MM.1S (cell line): ENCODE measurements around the gene FOXL3.

Experiments used
- DNase-seq: peaks from one replicate; pipeline ENCODE4 v3.0.0-alpha.2; 2015
- H2AFZ ChIP-seq: fragments of 300-600 bp; sonication (generic); 2 replicates; pipeline ENCODE4 v1.6.0; 2016; ENCODE audit warnings: antibody characterized with exemption, low read length
- H3F3A ChIP-seq: fragments of 300-600 bp; sonication (generic); 2 replicates; pipeline ENCODE4 v1.6.1; 2016; ENCODE audit warnings: mild to moderate bottlenecking, antibody characterized with exemption, low read length, moderate library complexity, mixed read lengths; ENCODE audit not compliant: insufficient read depth
- H3K27ac ChIP-seq: fragments of 300-600 bp; sonication (generic); 2 replicates; pipeline ENCODE4 v1.5.1; 2016; ENCODE audit warnings: mild to moderate bottlenecking, low read length
- H3K27me3 ChIP-seq: fragments of 300-600 bp; sonication (generic); replicated peaks from 2 replicates; pipeline ENCODE4 v1.6.0; 2016; ENCODE audit warnings: low read length; ENCODE audit not compliant: insufficient read depth
- H3K36me3 ChIP-seq: fragments of 300-600 bp; sonication (generic); replicated peaks from 2 replicates; pipeline ENCODE4 v1.6.1; 2016; ENCODE audit warnings: mild to moderate bottlenecking, low read length, mixed read lengths; ENCODE audit not compliant: insufficient read depth
- H3K4me1 ChIP-seq: fragments of 300-600 bp; sonication (generic); 2 replicates; pipeline ENCODE4 v1.6.1; 2016; ENCODE audit warnings: low read length, mixed read lengths
- H3K4me2 ChIP-seq: fragments of 300-600 bp; sonication (generic); 2 replicates; pipeline ENCODE4 v1.6.0; 2016; ENCODE audit warnings: low read depth, low read length
- H3K4me3 ChIP-seq: fragments of 300-600 bp; sonication (generic); 2 replicates; pipeline ENCODE4 v1.5.1; 2016; ENCODE audit warnings: low read length, mixed read lengths
- H3K79me2 ChIP-seq: fragments of 300-600 bp; sonication (generic); 2 replicates; pipeline ENCODE4 v1.6.1; 2016; ENCODE audit warnings: mixed run types, low read length, mixed read lengths
- H3K9ac ChIP-seq: fragments of 300-600 bp; sonication (generic); 2 replicates; pipeline ENCODE4 v1.6.1; 2016; ENCODE audit warnings: low read length, mixed read lengths
- H3K9me2 ChIP-seq: fragments of 300-600 bp; sonication (generic); replicated peaks from 2 replicates; pipeline ENCODE4 v1.6.1; 2016; ENCODE audit warnings: mild to moderate bottlenecking, low read length, mixed read lengths; ENCODE audit not compliant: insufficient read depth
- H3K9me3 ChIP-seq: fragments of 300-600 bp; sonication (generic); replicated peaks from 2 replicates; pipeline ENCODE4 v1.6.1; 2016; ENCODE audit warnings: mild to moderate bottlenecking, low read length, mixed read lengths; ENCODE audit not compliant: insufficient read depth
- H4K20me1 ChIP-seq: fragments of 300-600 bp; sonication (generic); 2 replicates; pipeline ENCODE4 v1.6.1; 2016; ENCODE audit warnings: mild to moderate bottlenecking, low read length, moderate library complexity, mixed read lengths; ENCODE audit not compliant: insufficient read depth
- EZH2 ChIP-seq: fragments of 300-600 bp; sonication (generic); optimal IDR thresholded peaks from 2 replicates; pipeline ENCODE3; 2017; ENCODE audit warnings: low read depth, mild to moderate bottlenecking, antibody characterized with exemption, low read length, mixed read lengths
- EZH2phosphoT487 ChIP-seq: fragments of 300-600 bp; sonication (generic); IDR thresholded peaks from 2 replicates; pipeline ENCODE4 v1.6.1; 2018; ENCODE audit warnings: antibody characterized with exemption, low read length
- TF ChIP-seq, protein P1 (sequence below): fragments of 300-600 bp; sonication (generic); IDR thresholded peaks from 2 replicates; pipeline ENCODE4 v1.5.1; 2016; ENCODE audit warnings: antibody characterized with exemption, low read length, mixed read lengths

Gene FOXL3

DNA sequence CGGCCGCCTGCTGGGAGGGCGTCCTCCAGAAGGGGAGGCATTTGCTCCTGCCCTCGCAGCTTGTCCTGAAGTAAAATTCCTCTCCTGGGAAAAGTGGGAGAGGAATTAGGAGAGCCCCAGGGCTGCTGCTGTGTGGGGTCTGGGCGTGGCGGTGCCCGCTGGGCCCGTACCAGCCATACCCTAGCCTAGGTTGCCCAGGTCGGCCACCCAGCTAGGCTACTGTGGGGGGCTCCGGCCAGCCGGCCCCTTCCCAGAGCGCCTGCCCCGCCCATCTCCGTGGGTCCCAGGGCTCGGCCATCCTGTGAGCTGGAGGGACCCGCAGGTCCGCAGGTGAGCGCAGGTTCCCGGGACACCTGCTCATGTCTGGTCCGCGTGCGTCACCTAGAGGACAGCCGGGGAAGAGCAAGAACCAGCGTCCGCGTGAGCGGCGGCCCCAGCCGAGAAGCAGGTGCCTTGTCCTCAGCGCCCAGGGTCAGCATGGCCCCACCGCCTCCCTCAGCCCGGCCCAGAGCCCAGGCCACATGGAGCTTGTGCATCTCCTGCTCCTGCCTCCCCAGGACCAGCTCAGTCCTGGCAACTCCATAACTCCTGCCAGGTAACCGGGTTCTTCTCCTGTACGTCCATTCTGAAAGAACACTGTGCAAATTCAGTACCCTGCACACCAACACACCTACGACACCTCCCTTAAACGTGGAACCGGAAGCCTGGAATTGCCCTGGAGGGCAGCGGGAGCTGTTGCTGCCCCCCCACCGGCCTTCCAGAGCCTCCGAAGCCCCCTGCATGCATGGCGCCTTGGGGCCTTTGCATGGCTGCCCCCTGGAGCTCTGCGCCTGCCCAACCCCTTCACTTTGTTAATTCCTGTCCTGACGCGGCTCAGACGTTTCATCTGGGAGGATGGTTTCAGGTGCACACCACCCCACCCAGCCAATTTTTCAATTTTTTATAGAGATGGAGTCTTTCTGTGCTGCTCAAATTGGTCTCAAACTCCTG is 22.8 kb upstream of the FOXL3 start:
- DNase-seq = no peak
- Histone ChIP-seq H3K9me2 (no peaks in the 10 kb centered on the region), H3K27ac (no peak overlapping the region), H3K36me3 (no peaks in the 10 kb centered on the region), H3F3A (no peaks in the 10 kb centered on the region), H3K4me1 (no peaks in the 10 kb centered on the region), H3K4me2 (no peak overlapping the region), H2AFZ (no peak overlapping the region), H3K9ac (no peak overlapping the region), H3K9me3 (no peaks in the 10 kb centered on the region), H4K20me1 (no peaks in the 10 kb centered on the region), H3K4me3 (no peak overlapping the region), H3K27me3 (no peaks in the 10 kb centered on the region), H3K79me2 (no peaks in the 10 kb centered on the region)
- no peak for TF ChIP-seq EZH2
- TF ChIP-seq, protein P1, sequence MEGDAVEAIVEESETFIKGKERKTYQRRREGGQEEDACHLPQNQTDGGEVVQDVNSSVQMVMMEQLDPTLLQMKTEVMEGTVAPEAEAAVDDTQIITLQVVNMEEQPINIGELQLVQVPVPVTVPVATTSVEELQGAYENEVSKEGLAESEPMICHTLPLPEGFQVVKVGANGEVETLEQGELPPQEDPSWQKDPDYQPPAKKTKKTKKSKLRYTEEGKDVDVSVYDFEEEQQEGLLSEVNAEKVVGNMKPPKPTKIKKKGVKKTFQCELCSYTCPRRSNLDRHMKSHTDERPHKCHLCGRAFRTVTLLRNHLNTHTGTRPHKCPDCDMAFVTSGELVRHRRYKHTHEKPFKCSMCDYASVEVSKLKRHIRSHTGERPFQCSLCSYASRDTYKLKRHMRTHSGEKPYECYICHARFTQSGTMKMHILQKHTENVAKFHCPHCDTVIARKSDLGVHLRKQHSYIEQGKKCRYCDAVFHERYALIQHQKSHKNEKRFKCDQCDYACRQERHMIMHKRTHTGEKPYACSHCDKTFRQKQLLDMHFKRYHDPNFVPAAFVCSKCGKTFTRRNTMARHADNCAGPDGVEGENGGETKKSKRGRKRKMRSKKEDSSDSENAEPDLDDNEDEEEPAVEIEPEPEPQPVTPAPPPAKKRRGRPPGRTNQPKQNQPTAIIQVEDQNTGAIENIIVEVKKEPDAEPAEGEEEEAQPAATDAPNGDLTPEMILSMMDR = no peak
- TF ChIP-seq EZH2phosphoT487 = no peak

DNA sequence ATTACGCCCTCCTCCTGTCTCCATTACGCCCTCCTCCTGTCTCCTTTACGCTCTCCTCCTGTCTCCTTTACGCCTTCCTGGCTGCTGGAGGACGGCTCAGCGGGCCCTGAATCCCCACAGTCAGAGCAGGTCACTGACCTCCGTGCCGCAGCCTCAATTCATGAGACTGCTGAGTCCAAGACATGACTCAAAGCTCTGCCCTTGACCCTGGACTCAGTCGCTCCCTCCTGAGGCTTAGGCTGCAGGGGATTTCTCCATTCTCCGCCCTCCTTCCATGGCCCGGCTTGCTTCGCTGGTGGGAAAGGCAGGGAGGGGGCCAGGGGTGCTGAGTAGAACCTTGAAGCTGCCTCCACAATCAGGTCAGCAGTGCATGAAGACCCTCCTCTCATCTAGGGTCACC is 21.0 kb upstream of the FOXL3 start:
- Histone ChIP-seq H3K4me2 (no peak overlapping the region), H3K27me3 (no peaks in the 10 kb centered on the region), H3K27ac (no peak overlapping the region), H2AFZ (no peak overlapping the region), H3K4me1 (no peaks in the 10 kb centered on the region), H3K9me3 (no peaks in the 10 kb centered on the region), H4K20me1 (no peaks in the 10 kb centered on the region), H3K79me2 (no peaks in the 10 kb centered on the region), H3K9me2 (no peaks in the 10 kb centered on the region), H3K36me3 (no peaks in the 10 kb centered on the region), H3K4me3 (no peak overlapping the region), H3K9ac (no peak overlapping the region), H3F3A (no peaks in the 10 kb centered on the region)
- no peak for TF ChIP-seq EZH2phosphoT487
- no peak for TF ChIP-seq EZH2
- TF ChIP-seq, protein P1 = no peak
- DNase-seq = no peak

DNA sequence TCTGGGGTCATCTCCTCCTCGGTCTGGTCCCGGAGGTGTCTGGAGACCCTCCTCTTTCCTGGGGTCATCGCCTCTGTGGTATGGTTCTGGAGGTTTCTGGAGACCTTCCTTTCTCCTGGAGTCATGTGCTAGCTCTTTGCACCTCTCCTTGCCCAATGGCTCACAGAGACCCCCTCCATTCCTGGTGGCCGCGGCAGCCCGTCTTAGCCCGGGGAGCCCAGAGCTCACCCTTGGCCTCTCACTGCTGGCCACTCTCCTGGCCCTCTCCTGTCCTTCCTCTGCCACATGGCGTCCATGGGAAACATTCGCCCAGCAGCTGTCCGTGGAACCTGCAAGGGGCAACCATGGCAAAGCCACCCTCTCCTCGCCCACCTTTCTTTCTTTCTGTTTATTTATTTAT is 20.2 kb upstream of the FOXL3 start:
- Histone ChIP-seq H3K4me1 (no peaks in the 10 kb centered on the region), H3K27me3 (no peaks in the 10 kb centered on the region), H3K4me3 (no peak overlapping the region), H3K9ac (no peak overlapping the region), H2AFZ (no peak overlapping the region), H3F3A (no peaks in the 10 kb centered on the region), H3K4me2 (no peak overlapping the region), H3K36me3 (no peaks in the 10 kb centered on the region), H3K79me2 (no peaks in the 10 kb centered on the region), H3K9me3 (no peaks in the 10 kb centered on the region), H4K20me1 (no peaks in the 10 kb centered on the region), H3K27ac (no peak overlapping the region), H3K9me2 (no peaks in the 10 kb centered on the region)
- no peak for DNase-seq
- no peak for TF ChIP-seq EZH2phosphoT487
- TF ChIP-seq, protein P1 = no peak
- TF ChIP-seq EZH2 = no peak
